Kidney (tissue), 14 donors: ENCODE measurements around the gene CSN2. TPM values are rescaled to one million over a fixed set of nuclear protein-coding genes. Genes with fewer than 3 reads are reported as not detected.
A peak's percentile ranks its signal among the peaks of the same experiment; 100 is the strongest.

Experiments
- DNase-seq, 5 donors: peaks; one replicate each; pipeline ENCODE4 v3.0.0-alpha.2; 2013 to 2020
- FAIRE-seq: peaks from 2 replicates; lab custom pipeline; 2012; peaks lifted over from hg19 to GRCh38; lab: Jason Lieb, UNC
- H3K27ac ChIP-seq, 2 donors: one replicate each; pipeline ENCODE4 v1.7.0; 2013; ENCODE audit warnings: low read depth in 2 of 2, low read length in 2 of 2, inconsistent platforms in 1 of 2
- H3K27me3 ChIP-seq: one replicate; pipeline ENCODE4 v1.7.1; 2013; ENCODE audit warnings: low read length, inconsistent platforms; ENCODE audit not compliant: control insufficient read depth, insufficient read depth
- H3K36me3 ChIP-seq, 3 donors: one replicate each; pipeline versions ENCODE4 v1.7.0 to v1.7.1; 2013; ENCODE audit warnings: low read length in 3 of 3, control low read depth in 1 of 3, inconsistent platforms in 1 of 3; ENCODE audit not compliant: insufficient read depth in 3 of 3, control insufficient read depth in 2 of 3
- H3K4me1 ChIP-seq, 3 donors: one replicate each; pipeline versions ENCODE4 v1.7.0 to v1.7.1; 2013; ENCODE audit warnings: low read length in 3 of 3, inconsistent platforms in 1 of 3, low read depth in 1 of 3; ENCODE audit not compliant: control insufficient read depth in 2 of 3, insufficient read depth in 2 of 3
- H3K4me3 ChIP-seq, 3 donors: one replicate each; pipeline versions ENCODE4 v1.7.0 to v1.8.1; 2013; ENCODE audit warnings: low read length in 3 of 3, control low read depth in 1 of 3, inconsistent platforms in 1 of 3
- H3K9ac ChIP-seq, 3 donors: one replicate each; pipeline versions ENCODE4 v1.7.0 to v1.7.1; 2013; ENCODE audit warnings: low read length in 3 of 3, control low read depth in 1 of 3, inconsistent platforms in 1 of 3
- H3K9me3 ChIP-seq, 3 donors: one replicate each; pipeline versions ENCODE4 v1.7.0 to v1.7.1; 2013; ENCODE audit warnings: low read length in 3 of 3, control low read depth in 1 of 3, inconsistent platforms in 1 of 3; ENCODE audit not compliant: control insufficient read depth in 2 of 3, insufficient read depth in 1 of 3
- CTCF ChIP-seq: IDR thresholded peaks from 3 replicates; pipeline ENCODE4 v1.5.1; 2012; ENCODE audit warnings: mild to moderate bottlenecking, moderate library complexity, borderline replicate concordance; ENCODE audit not compliant: insufficient read depth; ENCODE audit errors: extremely low read depth
- intact Hi-C: fragments of 100-400 bp; cut with DNase I; formaldehyde crosslinking; loops from one replicate; pipeline ENCODE4 v1.11.1; 2022
- polyA plus RNA-seq: library from polyadenylated mRNA; stranded (reverse); fragments of 350-450 nt; fragmentation: Illumina TruSeq; extraction: RNeasy Lipid Tissue Mini Kit (QIAGEN cat#74804); gene quantifications from one replicate; pipeline ENCODE4 v1.2.3, GENCODE V29; 2014; ENCODE audit warnings: low read depth, low replicate concordance; ENCODE audit not compliant: insufficient read depth
- total RNA-seq: library from RNA; stranded (reverse); fragmentation: NEBNext Ultra II Directional; extraction: Animal tissue kit (Norgen Biotek cat#: 25700); gene quantifications from one replicate; pipeline ENCODE4 v1.2.1, GENCODE V29; 2021
- donor health status: control.
- donor health status: control.
- donor health status: control.
- donor health status: control.
- donor health status: control.
- donor health status: DM: yes; HTN: yes; CAD: no.
- donor health status: Normal renal cell carcinoma (clear cell type).

CSN2 gene
- total and polyA plus RNA-seq, 2 donors from 2014 or later, result not detected

- Histone ChIP-seq H3K9me3 (no peaks in the 10 kb centered on the region), H3K9ac (no peak overlapping the region), H3K4me1 (no peaks in the 10 kb centered on the region), H3K4me3 (no peak overlapping the region), H3K36me3 (no peaks in the 10 kb centered on the region), H3K27me3 (no peaks in the 10 kb centered on the region), H3K27ac (no peak overlapping the region)
- DNase-seq (no peak), FAIRE-seq (no peak)
- intact Hi-C loops, result no loop called here
- no peak for TF ChIP-seq CTCF
Observed at GRCh38 chr4:69991016-69991415, 25.5 kb upstream of the CSN2 start.

DNA sequence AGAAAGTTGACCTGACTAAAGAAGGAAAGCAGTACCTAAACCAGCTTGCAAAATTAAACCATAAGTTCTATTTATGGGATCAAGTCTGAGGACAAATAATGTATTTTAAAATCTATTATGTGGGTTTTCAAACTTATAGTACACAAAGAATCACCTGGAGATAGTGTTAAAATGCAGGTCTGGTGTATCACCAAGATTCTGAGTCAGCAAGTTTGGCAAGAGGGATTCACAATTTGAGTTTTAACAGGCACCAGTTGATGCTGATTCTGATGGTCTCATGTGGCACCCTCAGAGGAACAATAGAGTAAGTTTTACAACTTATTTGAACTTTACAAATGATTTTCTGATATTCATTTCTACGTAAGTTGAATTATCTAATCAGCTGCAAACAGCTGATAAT is 21.1 kb upstream of the CSN2 start:
- TF ChIP-seq CTCF, result no peak
- Histone ChIP-seq H3K27me3 (no peaks in the 10 kb centered on the region), H3K27ac (no peak overlapping the region), H3K4me1 (no peaks in the 10 kb centered on the region), H3K9me3 (no peaks in the 10 kb centered on the region), H3K9ac (no peak overlapping the region), H3K4me3 (no peak overlapping the region), H3K36me3 (no peaks in the 10 kb centered on the region)
- intact Hi-C loops, result no loop called here
- FAIRE-seq (no peak), DNase-seq (no peak)

GRCh38 chr4:69984030-69984443 is 18.5 kb upstream of the CSN2 start:
- H3K9ac ChIP-seq, result no peak overlapping the region
- intact Hi-C loops, result no loop called here
- H3K27ac ChIP-seq, result no peak overlapping the region
- no peaks in the 10 kb centered on the region for H3K36me3 ChIP-seq
- H3K4me3 ChIP-seq, result no peak overlapping the region
- no peak for FAIRE-seq
- no peaks in the 10 kb centered on the region for H3K9me3 ChIP-seq
- TF ChIP-seq CTCF, result no peak
- H3K27me3 ChIP-seq, result no peaks in the 10 kb centered on the region
- no peaks in the 10 kb centered on the region for H3K4me1 ChIP-seq
- DNase-seq, result peak in 3 of 5 donors; percentile 17 to 63 (median 26)

- no peak overlapping the region for H3K9ac ChIP-seq
- DNase-seq, result no peak
- no peaks in the 10 kb centered on the region for H3K27me3 ChIP-seq
- no peak overlapping the region for H3K27ac ChIP-seq
- no peak for FAIRE-seq
- no peaks in the 10 kb centered on the region for H3K9me3 ChIP-seq
- H3K4me1 ChIP-seq, result no peaks in the 10 kb centered on the region
- no peaks in the 10 kb centered on the region for H3K36me3 ChIP-seq
- intact Hi-C loops, result no loop called here
- no peak overlapping the region for H3K4me3 ChIP-seq
- TF ChIP-seq CTCF, result no peak
Observed at GRCh38 chr4:69977582-69977981, 12.1 kb upstream of the CSN2 start.
